GM19025 (cell line): ENCODE measurements around the gene GZF1.
A peak's percentile ranks its signal among the peaks of the same experiment; 100 is the strongest.
"Not testable (repeated sequence)": the region's sequence is repeated elsewhere in the genome, so short reads cannot be mapped to it uniquely, and the experiment has no call there.

ENCODE experiments used
- ATAC-seq: cut with Tn5 transposase; IDR thresholded peaks from one replicate; pipeline ENCODE4 v1.9.1; 2021; ENCODE audit warnings: mild to moderate bottlenecking, low read depth, moderate library complexity; ENCODE audit not compliant: unreplicated experiment

The GZF1 gene

DNA sequence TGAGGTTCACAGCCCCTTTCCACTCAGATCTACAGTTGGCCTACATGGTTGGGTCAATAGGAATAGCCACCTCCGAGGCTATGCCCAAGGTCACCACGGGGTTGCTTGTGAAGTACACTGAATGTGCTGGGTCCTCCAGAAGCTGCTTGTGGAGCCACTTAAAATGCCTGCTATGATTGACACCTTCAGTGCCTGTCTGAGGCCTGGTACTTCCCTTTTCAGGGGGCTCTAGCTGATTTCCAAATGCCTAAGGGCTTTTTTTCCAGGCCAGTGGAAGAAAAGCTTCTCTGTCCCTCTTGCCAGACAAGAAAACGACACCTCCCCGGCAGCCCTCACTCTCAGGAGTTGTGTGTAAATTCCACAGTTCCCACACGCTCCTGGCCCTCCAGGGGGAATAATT, 17.6 kb upstream of the GZF1 start:
- ATAC-seq: no peak

GRCh38 chr20:23346002-23346401, 16.0 kb upstream of the GZF1 start:
- no peak for ATAC-seq

DNA sequence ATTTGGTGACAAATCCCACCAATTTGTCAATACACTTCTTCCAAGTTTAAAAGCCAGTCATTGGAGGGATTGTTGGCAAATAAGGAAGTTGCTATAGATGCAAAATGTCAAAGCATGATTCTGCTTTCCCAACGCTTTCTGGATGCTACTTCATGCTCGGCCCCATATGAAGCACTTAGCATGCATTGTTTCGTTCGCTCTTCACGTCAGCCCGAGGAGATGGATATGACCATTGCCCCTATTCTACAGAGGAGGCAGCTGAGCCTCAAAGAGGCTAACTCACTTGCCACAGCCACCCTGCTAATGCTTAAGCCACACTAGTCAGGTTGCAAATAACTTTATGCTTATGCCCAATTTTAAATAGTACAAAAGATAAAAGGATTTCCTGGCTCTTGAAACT, 14.2 kb upstream of the GZF1 start:
- ATAC-seq: no peak

DNA sequence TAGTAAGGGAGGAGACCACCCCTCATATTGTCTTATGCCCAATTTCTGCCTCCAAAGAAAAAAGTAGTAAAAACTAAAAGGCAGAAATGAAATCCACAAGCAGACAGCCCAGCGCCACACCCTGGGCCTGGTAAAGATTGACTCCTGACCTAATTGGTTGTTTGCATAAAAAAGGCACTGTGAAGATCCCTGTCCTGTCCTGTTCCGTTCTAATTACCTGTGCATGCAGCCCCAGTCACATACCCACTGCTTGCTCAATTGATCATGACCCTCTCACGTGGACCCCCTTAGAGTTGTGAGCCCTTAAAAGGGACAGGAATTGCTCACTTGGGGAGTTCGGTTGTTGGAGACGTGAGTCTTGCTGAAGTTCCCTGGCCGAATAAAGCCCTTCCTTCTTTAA, 13.5 kb upstream of the GZF1 start:
- not testable (repeated sequence) for ATAC-seq

GRCh38 chr20:23349338-23350195, 12.4 kb upstream of the GZF1 start:
- ATAC-seq: peak; percentile 24

DNA sequence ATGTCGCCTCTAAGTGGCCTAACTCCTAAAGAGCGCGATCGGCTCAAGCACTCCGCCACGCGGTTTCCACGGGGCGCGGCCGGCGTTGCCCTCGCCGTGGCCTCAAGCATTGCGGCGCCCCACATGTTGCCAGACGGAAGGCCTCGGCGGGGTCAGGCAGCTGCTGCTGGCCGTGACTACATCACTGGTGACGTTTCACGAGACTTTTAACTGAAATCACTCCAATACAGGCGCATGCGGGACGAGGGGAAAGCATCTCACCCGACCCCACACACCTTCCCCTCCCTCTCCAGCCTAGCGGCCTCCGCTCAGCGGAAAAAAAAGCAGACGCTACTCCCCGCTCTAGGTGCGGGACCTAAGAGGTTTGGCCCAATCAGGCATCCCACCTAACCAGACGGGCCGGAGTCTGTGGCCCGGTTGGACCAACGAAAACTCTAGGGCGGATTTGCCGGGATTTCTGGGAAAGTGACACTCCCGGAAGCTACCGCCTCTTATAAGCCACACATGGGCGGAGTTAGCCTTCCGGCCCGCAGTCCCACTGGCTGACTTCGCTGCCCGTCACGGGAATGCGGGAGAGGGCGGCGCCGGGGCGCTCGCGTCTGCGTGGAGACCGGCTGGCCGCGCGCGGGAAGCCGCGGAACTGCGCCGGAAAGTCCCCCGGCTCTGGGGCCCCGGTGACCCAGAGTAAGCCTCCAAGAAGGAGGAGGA, 11.6 kb upstream of the GZF1 start, which contains the start of gene NXT1:
Gene NXT1, plus strand, starts transcription at position 596 of the 708 bp plus-strand sequence. CDS start 3,251 bp downstream, outside the sequence.
- ATAC-seq: peak; percentile 84

- ATAC-seq: peak; percentile 18
These were observed 10.8 kb upstream of the GZF1 start for GRCh38 chr20:23350904-23351838.

- no peak for ATAC-seq
These were observed 5.8 kb upstream of the GZF1 start for GRCh38 chr20:23356203-23356602.

- peak; percentile 70 for ATAC-seq
These were observed 4.0 kb upstream of the GZF1 start for GRCh38 chr20:23357767-23358562.

GRCh38 chr20:23358563-23358906, 3.4 kb upstream of the GZF1 start:
- ATAC-seq: no peak

- no peak for ATAC-seq
These were observed 2.9 kb upstream of the GZF1 start for GRCh38 chr20:23358923-23359593.

DNA sequence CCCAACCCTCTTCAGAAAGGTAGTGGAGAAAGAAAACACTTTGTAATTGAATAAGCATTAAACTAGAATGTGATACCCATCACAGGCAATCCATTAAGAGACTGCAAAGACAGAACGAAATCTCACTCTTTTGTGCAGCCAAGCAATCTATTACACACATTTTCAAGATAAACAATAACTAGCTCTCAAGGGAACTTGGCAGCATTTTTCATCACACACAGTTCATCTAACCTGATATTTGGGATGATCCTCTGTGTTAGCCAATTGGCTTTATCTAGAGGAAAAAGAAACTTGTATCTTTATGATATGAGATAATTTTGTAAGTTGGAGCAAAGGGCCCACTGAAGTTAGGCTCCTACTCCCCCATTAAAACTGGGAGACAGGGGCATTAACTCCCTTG, 1.5 kb upstream of the GZF1 start:
- ATAC-seq: no peak

- ATAC-seq: no peak
These were observed 885 bp upstream of the GZF1 start for GRCh38 chr20:23361119-23361475.

- ATAC-seq: no peak
These were observed 642 bp downstream of the GZF1 start for GRCh38 chr20:23362392-23363256.

GRCh38 chr20:23363257-23363649, 1.3 kb downstream of the GZF1 start:
- no peak for ATAC-seq

- ATAC-seq: no peak
These were observed 3.6 kb downstream of the GZF1 start for GRCh38 chr20:23365390-23366165.

DNA sequence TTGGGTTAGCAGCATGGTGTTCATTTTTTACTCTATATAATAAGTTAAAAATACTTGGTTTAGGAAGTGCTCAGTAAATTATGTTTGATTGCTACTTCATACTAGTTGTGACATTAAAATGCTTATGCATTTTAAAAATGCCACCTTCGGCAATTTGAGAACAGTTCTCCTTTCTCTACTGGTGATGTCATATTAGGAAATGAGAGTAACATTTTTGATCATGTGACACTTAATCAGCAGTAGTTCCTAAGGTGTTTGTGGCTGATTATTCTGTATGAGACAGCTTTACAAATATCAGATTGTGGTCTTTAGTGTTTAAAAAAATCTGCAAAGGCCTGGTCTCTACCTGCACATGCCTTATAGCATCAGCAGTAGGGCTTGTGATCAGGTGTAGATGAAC, 4.4 kb downstream of the GZF1 start:
- ATAC-seq: no peak

DNA sequence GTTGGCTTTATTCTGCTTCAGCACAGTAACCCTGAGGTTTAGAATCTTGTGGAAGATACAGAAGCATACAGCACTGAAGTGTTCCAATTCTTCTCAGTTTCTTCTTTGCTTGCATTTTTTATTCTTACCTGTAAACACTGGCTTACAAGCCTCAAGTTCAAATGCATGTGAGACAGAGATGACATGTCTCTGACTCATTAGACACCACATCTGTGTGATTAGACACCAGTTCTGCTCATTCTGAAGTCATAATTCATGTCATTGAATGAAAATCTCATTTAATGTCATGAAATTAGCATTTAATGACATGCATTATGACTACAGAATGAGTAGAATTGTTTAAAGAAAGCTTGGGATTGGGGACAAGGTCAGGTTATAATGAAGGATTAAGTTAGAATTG, 5.8 kb downstream of the GZF1 start:
- ATAC-seq: no peak
